WERI-Rb-1 (cell line): ENCODE measurements around the gene SHMT1.
"Not testable (repeated sequence)": the region's sequence is repeated elsewhere in the genome, so short reads cannot be mapped to it uniquely, and the experiment has no call there.

ENCODE experiments used
- DNase-seq: peaks from one replicate; pipeline ENCODE4 v3.0.0-alpha.2; 2020
- H3K27ac ChIP-seq: fragments of 250-450 bp; sonication (Bioruptor Pico); 2 replicates; pipeline ENCODE4 v1.5.1; 2020; ENCODE audit warnings: mild to moderate bottlenecking, moderate library complexity
- H3K27me3 ChIP-seq: fragments of 250-450 bp; sonication (Bioruptor Pico); 2 replicates; pipeline ENCODE4 v1.5.1; 2021; ENCODE audit warnings: mild to moderate bottlenecking, low read depth, moderate library complexity; ENCODE audit not compliant: insufficient read depth, severe bottlenecking
- H3K36me3 ChIP-seq: fragments of 250-450 bp; sonication (Bioruptor Pico); 2 replicates; pipeline ENCODE4 v1.5.1; 2020; ENCODE audit warnings: mild to moderate bottlenecking, moderate library complexity
- H3K4me3 ChIP-seq: 2 replicates; pipeline ENCODE4 v1.5.1; 2011; ENCODE audit warnings: low read depth, mild to moderate bottlenecking, control low read depth, low read length
- H3K9me3 ChIP-seq: fragments of 250-450 bp; sonication (Bioruptor Pico); 2 replicates; pipeline ENCODE4 v1.5.1; 2021; ENCODE audit warnings: mild to moderate bottlenecking, moderate library complexity; ENCODE audit not compliant: severe bottlenecking
- TF ChIP-seq, protein P1 (sequence below): IDR thresholded peaks from 2 replicates; pipeline ENCODE4 v1.5.1; 2011; ENCODE audit warnings: low read depth, mild to moderate bottlenecking, control low read depth, inconsistent platforms, low read length

SHMT1 gene

DNA sequence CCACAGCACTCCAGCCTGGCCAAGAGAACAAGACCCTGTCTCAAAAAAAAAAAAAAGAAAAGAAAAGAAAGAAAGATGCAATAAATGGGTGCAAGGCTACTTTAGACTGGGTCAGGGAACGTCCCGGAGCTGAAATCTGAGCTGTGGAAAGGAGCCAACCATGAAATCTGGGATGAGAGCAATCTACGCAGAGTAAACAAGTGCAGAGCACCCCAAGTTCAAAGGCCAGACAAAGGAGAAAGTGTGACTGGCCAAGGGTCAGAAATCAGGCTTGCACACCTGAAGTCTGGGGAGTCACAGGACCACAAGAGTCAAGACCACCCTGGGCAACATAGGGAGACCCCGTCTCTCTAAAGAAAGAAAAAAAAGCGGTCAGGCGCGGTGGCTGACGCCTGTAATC is 2.8 kb downstream of the SHMT1 start:
- Histone ChIP-seq H3K4me3 (no peak overlapping the region), H3K27me3 (no peaks in the 10 kb centered on the region), H3K27ac (no peak overlapping the region), H3K9me3 (no peaks in the 10 kb centered on the region), H3K36me3 (peaks cover 41% of the 10 kb centered on the region)
- no peak for DNase-seq
- TF ChIP-seq, protein P1, sequence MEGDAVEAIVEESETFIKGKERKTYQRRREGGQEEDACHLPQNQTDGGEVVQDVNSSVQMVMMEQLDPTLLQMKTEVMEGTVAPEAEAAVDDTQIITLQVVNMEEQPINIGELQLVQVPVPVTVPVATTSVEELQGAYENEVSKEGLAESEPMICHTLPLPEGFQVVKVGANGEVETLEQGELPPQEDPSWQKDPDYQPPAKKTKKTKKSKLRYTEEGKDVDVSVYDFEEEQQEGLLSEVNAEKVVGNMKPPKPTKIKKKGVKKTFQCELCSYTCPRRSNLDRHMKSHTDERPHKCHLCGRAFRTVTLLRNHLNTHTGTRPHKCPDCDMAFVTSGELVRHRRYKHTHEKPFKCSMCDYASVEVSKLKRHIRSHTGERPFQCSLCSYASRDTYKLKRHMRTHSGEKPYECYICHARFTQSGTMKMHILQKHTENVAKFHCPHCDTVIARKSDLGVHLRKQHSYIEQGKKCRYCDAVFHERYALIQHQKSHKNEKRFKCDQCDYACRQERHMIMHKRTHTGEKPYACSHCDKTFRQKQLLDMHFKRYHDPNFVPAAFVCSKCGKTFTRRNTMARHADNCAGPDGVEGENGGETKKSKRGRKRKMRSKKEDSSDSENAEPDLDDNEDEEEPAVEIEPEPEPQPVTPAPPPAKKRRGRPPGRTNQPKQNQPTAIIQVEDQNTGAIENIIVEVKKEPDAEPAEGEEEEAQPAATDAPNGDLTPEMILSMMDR: no peak

DNA sequence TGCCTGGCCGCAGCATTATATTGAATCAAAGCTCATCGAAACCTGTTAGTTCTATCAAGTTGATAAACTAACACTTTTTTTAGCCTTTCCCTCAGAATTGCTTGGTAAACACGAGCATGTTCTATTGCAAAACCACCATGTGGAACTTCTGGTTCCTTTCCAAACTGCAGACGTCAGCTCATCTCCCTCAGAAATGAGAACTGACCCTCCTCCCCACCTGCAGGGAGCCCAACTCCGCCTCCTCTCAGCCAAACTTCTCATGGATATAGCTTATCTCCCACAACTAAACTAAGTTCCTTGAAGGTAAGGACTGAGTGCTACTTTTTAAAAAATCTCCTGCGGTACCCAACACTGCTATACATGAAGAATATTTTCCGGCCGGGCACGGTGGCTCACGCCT is 6.7 kb downstream of the SHMT1 start:
- Histone ChIP-seq H3K36me3 (peaks cover 64% of the 10 kb centered on the region), H3K27me3 (no peaks in the 10 kb centered on the region), H3K4me3 (no peak overlapping the region), H3K27ac (no peak overlapping the region), H3K9me3 (no peaks in the 10 kb centered on the region)
- no peak for DNase-seq
- TF ChIP-seq, protein P1: no peak

DNA sequence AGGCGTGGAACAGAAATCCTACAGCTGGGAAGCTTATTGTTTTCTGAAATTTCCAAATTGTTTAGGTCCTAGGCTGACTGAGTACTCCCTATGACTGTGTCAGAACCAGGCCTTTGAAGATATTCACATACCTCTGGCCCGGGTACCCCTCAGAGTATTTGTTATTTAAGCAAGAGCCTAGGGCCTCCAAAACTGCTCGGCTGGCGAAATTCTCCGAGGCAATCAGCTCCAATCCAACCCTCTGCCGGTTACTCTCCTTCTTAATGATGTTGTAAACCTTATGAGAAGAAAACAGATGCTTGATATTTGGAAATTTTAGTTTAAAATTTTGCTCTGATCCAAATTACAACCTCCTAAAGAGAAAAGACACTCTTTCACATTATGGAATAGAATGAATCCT is 9.8 kb downstream of the SHMT1 start:
- no peak overlapping the region for H3K27ac ChIP-seq
- peaks cover 74% of the 10 kb centered on the region for H3K36me3 ChIP-seq
- H3K27me3 ChIP-seq: no peaks in the 10 kb centered on the region
- no peaks in the 10 kb centered on the region for H3K9me3 ChIP-seq
- no peak overlapping the region for H3K4me3 ChIP-seq
- DNase-seq: no peak
- TF ChIP-seq, protein P1: no peak

DNA sequence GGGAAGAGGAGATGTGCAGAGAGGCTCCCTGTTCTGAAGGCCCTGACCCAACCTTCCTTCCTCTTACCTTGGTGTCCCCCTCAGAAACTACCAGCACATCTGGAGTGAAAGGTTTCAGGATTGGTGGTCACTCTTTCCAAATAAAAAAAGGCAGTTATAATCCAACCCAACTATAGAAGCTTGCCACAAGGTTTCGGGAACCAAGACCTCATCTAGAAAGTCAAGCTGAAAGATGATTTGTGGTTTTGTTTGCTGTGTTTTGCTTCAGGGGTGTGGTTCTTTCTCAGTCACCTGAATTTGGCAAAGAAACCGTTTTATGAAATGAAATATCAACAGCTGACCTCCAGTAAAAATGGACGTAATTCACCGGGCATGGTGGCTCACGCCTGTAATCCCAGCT is 19.3 kb downstream of the SHMT1 start:
- Histone ChIP-seq H3K4me3 (no peak overlapping the region), H3K27me3 (no peaks in the 10 kb centered on the region), H3K9me3 (no peaks in the 10 kb centered on the region), H3K27ac (no peak overlapping the region), H3K36me3 (peaks cover 83% of the 10 kb centered on the region)
- DNase-seq: no peak
- TF ChIP-seq, protein P1: no peak

DNA sequence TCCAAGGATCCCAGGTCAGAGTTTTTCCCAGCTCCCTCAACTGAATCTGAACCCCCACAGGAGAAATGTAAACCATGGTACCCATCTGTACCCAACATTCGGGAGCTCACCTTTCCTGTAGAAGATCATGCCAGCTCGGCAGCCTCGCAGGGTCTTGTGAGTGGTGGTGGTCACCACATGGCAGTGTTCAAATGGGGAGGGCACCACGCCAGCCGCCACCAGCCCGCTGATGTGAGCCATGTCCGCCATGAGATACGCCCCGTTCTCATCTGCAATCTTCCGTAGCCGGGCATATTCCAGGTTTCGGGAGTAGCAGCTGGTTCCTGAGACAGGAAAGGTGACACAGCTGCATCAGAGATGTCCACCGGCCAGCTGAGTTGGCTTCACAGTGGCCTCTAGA is 23.4 kb downstream of the SHMT1 start:
- Histone ChIP-seq H3K36me3 (peaks cover 76% of the 10 kb centered on the region), H3K27ac (no peak overlapping the region), H3K4me3 (no peak overlapping the region), H3K9me3 (no peaks in the 10 kb centered on the region), H3K27me3 (no peaks in the 10 kb centered on the region)
- TF ChIP-seq, protein P1: no peak
- no peak for DNase-seq

DNA sequence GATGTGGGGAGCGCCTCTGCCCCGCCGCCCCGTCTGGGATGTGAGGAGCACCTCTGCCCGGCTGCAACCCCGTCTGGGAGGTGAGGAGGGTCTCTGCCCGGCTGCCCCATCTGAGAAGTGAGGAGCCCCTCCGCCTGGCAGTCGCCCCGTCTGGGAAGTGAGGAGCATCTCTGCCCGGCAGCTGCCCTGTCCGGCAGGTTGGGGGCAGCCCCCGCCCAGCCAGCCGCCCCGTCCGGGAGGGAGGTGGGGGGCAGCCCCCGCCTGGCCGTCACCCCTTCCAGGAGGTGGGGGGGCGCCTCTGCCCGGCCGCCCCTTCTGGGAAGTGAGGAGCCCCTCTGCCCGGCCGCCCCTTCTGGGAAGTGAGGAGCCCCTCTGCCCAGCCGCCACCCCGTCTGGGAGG is 25.2 kb downstream of the SHMT1 start:
- not testable (repeated sequence) for H3K27me3 ChIP-seq, H3K4me3 ChIP-seq, H3K9me3 ChIP-seq, DNase-seq, H3K27ac ChIP-seq
- H3K36me3 ChIP-seq: peaks cover 77% of the 10 kb centered on the region
